Neural cell (in vitro differentiated cells): ENCODE data around the gene ZCCHC24. TPM values are rescaled to one million over a fixed set of nuclear protein-coding genes. Genes with fewer than 3 reads are reported as not detected.

Source experiments
- H2AFZ ChIP-seq: fragments of 200-600, 300-800 bp; sonication (generic), shearing (Covaris generic); 2 replicates; pipeline ENCODE4 v1.6.0; 2014; ENCODE audit warnings: low read depth, mild to moderate bottlenecking, antibody characterized with exemption, low read length, moderate library complexity
- H3F3A ChIP-seq: fragments of 200-600 bp; shearing (Covaris generic); 2 replicates; pipeline ENCODE4 v1.6.1; 2016; ENCODE audit warnings: mild to moderate bottlenecking, moderate library complexity, mixed read lengths, antibody characterized with exemption, low read length; ENCODE audit not compliant: insufficient read depth, poor library complexity, severe bottlenecking
- H3K27ac ChIP-seq: fragments of 200-600, 300-800 bp; sonication (generic), shearing (Covaris generic); 2 replicates; pipeline ENCODE4 v1.5.1; 2014; ENCODE audit warnings: mild to moderate bottlenecking, low read length, moderate library complexity
- H3K27me3 ChIP-seq: fragments of 300-800, 200-600 bp; sonication (generic), shearing (Covaris generic); 2 replicates; pipeline ENCODE4 v1.6.0; 2014; ENCODE audit warnings: mild to moderate bottlenecking, low read depth, low read length, moderate library complexity; ENCODE audit not compliant: insufficient read depth
- H3K36me3 ChIP-seq: fragments of 300-800, 200-600 bp; sonication (generic), shearing (Covaris generic); 2 replicates; pipeline ENCODE4 v1.5.1; 2014; ENCODE audit warnings: mild to moderate bottlenecking, antibody characterized with exemption, low read length, moderate library complexity; ENCODE audit not compliant: insufficient read depth
- H3K4me2 ChIP-seq: fragments of 300-800, 200-600 bp; sonication (generic), shearing (Covaris generic); 2 replicates; pipeline ENCODE4 v1.6.0; 2014; ENCODE audit warnings: mild to moderate bottlenecking, low read length
- H3K4me3 ChIP-seq: fragments of 300-800, 200-600 bp; sonication (generic), shearing (Covaris generic); 2 replicates; pipeline ENCODE4 v1.5.1; 2014; ENCODE audit warnings: mild to moderate bottlenecking, low read length, moderate library complexity
- H3K79me2 ChIP-seq: fragments of 200-600 bp; shearing (Covaris generic); replicated peaks from 2 replicates; pipeline ENCODE4 v1.6.0; 2014; ENCODE audit warnings: mild to moderate bottlenecking, low read length, moderate library complexity; ENCODE audit not compliant: insufficient read depth
- H3K9ac ChIP-seq: fragments of 300-800, 200-600 bp; sonication (generic), shearing (Covaris generic); 2 replicates; pipeline ENCODE4 v1.6.1; 2016; ENCODE audit warnings: mild to moderate bottlenecking, low read length, mixed read lengths
- H3K9me2 ChIP-seq: fragments of 200-600 bp; shearing (Covaris generic); 2 replicates; pipeline ENCODE4 v1.6.1; 2016; ENCODE audit warnings: mild to moderate bottlenecking, low read length, mixed read lengths; ENCODE audit not compliant: insufficient read depth
- H3K9me3 ChIP-seq: fragments of 200-600, 300-800 bp; sonication (generic), shearing (Covaris generic); 2 replicates; pipeline ENCODE4 v1.6.1; 2016; ENCODE audit warnings: mild to moderate bottlenecking, mixed run types, low read length, moderate library complexity, mixed read lengths
- H4K20me1 ChIP-seq: fragments of 200-600 bp; shearing (Covaris generic); 2 replicates; pipeline ENCODE4 v1.6.1; 2016; ENCODE audit warnings: mild to moderate bottlenecking, mixed run types; ENCODE audit not compliant: insufficient read depth
- EP300 ChIP-seq: fragments of 450-650 bp; conservative IDR thresholded peaks from 2 replicates; pipeline ENCODE4 v1.6.1; 2014; ENCODE audit warnings: antibody characterized with exemption, mild to moderate bottlenecking, moderate library complexity; ENCODE audit not compliant: poor library complexity, severe bottlenecking
- EZH2 ChIP-seq: fragments of 200-600, 300-800 bp; shearing (Covaris generic), sonication (generic); IDR thresholded peaks from 2 replicates; pipeline ENCODE4 v1.6.1; 2014; ENCODE audit warnings: antibody characterized with exemption, low read length, borderline replicate concordance, mild to moderate bottlenecking; ENCODE audit not compliant: insufficient read depth, poor library complexity, severe bottlenecking
- MXI1 ChIP-seq: fragments of 450-650 bp; conservative IDR thresholded peaks from 2 replicates; pipeline ENCODE4 v1.6.1; 2014; ENCODE audit warnings: antibody characterized with exemption, mild to moderate bottlenecking; ENCODE audit not compliant: poor library complexity, severe bottlenecking
- POLR2AphosphoS5 ChIP-seq: IDR thresholded peaks from 2 replicates; pipeline ENCODE4 v1.6.1; 2012
- RAD21 ChIP-seq: fragments of 450-650 bp; conservative IDR thresholded peaks from 2 replicates; pipeline ENCODE4 v1.6.1; 2014; ENCODE audit warnings: antibody characterized with exemption, mild to moderate bottlenecking, moderate library complexity
- SMC3 ChIP-seq: fragments of 450-650 bp; conservative IDR thresholded peaks from 2 replicates; pipeline ENCODE4 v1.6.1; 2014; ENCODE audit warnings: antibody characterized with exemption, mild to moderate bottlenecking, moderate library complexity; ENCODE audit not compliant: poor library complexity
- TAF1 ChIP-seq: IDR thresholded peaks from 2 replicates; pipeline ENCODE4 v1.6.1; 2012; ENCODE audit warnings: low read depth
- polyA plus RNA-seq: library from polyadenylated mRNA; depleted of rRNA; stranded (reverse); fragments of >200 nt; gene quantifications from 2 replicates; pipeline ENCODE4 v1.2.3, GENCODE V29; 2014
- TF ChIP-seq, protein P1 (sequence below): IDR thresholded peaks from 2 replicates; pipeline ENCODE4 v1.6.1; 2012; ENCODE audit warnings: borderline replicate concordance
- TF ChIP-seq, protein P2 (sequence below): fragments of 450-650 bp; IDR thresholded peaks from 2 replicates; pipeline ENCODE4 v1.5.1; 2014; ENCODE audit warnings: antibody characterized with exemption, mild to moderate bottlenecking, moderate library complexity; ENCODE audit not compliant: poor library complexity, severe bottlenecking

ZCCHC24 gene
- polyA plus RNA-seq, 1 donor from 2014 or later: not detected

DNA sequence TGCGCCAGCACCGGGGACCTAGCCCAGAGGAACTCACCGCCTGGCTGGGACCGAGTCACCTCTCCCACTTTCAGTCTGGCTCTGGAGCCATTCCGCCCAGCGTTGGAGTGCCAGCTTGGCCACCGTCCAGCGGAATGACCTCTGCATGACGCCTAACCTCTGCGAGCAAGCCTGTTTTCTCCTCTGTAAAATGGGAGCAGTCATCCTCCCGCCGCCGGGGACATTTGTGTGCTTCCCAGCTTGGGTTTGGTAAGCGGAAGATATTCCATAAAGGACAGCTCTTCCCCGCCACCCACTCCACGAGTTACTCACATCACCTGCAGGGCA, 1.3 kb upstream of the ZCCHC24 start:
- no peaks in the 10 kb centered on the region for H3F3A ChIP-seq
- no peaks in the 10 kb centered on the region for H3K9me3 ChIP-seq
- no peak overlapping the region for H3K4me2 ChIP-seq
- H3K4me3 ChIP-seq: peak overlapping the region; percentile 63
- H3K9ac ChIP-seq: no peak overlapping the region
- no peaks in the 10 kb centered on the region for H4K20me1 ChIP-seq
- H3K27me3 ChIP-seq: peaks cover 39% of the 10 kb centered on the region
- no peak overlapping the region for H2AFZ ChIP-seq
- H3K79me2 ChIP-seq: no peaks in the 10 kb centered on the region
- TF ChIP-seq MXI1 (no peak), EZH2 (no peak), TAF1 (no peak), SMC3 (no peak), POLR2AphosphoS5 (no peak)
- H3K9me2 ChIP-seq: no peaks in the 10 kb centered on the region
- H3K36me3 ChIP-seq: no peaks in the 10 kb centered on the region
- no peak overlapping the region for H3K27ac ChIP-seq

DNA sequence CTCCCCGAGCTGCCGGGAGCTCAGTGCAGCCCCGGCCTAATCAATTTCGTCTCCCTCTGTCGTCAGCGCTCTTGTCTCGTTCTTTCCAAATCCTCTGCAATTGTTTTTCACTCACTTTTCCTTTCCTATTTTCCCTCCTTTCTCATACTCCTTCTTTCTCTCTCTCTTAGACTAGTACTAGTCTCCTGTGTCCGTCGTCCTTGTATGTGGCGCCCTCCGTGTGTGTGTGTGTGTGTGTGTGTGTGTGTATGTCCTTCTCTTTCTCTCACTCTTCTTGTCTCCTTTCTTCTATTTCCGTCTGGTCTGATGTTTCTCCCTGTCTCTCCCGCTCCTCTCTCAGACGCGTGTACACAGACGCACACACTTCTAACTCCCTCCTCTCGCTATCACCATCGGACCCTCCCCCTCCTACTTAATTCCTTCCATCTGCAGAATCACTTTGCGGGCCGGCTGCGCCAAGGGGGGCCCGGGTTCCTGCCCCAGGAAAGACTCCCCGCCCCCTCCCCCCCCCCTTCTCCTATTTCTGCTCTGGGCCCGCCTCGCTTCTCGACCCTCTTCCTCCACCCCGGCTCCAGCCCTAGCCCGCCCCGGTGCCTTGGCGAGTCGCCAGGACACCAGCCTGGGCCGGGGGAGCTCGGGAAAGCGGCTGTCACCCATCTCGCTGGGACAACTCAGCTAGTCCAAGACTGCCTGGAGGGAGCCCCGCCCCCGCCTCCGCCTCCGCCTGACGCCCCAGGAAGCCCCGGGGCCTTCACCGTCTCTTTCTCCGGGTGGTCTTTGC, 743 bp upstream of the ZCCHC24 start:
- Histone ChIP-seq H3K27me3 (peaks cover 39% of the 10 kb centered on the region), H3F3A (no peaks in the 10 kb centered on the region), H3K79me2 (no peaks in the 10 kb centered on the region), H3K4me3 (peak overlapping the region; percentile 63), H3K27ac (no peak overlapping the region), H3K9ac (no peak overlapping the region), H3K36me3 (no peaks in the 10 kb centered on the region), H3K9me3 (no peaks in the 10 kb centered on the region), H3K4me2 (peak overlapping the region; percentile 30), H2AFZ (no peak overlapping the region), H4K20me1 (no peaks in the 10 kb centered on the region), H3K9me2 (no peaks in the 10 kb centered on the region)
- TF ChIP-seq EP300 (no peak), TAF1 (no peak), SMC3 (no peak), MXI1 (no peak), RAD21 (no peak), EZH2 (no peak), POLR2AphosphoS5 (no peak)
- TF ChIP-seq, protein P1, sequence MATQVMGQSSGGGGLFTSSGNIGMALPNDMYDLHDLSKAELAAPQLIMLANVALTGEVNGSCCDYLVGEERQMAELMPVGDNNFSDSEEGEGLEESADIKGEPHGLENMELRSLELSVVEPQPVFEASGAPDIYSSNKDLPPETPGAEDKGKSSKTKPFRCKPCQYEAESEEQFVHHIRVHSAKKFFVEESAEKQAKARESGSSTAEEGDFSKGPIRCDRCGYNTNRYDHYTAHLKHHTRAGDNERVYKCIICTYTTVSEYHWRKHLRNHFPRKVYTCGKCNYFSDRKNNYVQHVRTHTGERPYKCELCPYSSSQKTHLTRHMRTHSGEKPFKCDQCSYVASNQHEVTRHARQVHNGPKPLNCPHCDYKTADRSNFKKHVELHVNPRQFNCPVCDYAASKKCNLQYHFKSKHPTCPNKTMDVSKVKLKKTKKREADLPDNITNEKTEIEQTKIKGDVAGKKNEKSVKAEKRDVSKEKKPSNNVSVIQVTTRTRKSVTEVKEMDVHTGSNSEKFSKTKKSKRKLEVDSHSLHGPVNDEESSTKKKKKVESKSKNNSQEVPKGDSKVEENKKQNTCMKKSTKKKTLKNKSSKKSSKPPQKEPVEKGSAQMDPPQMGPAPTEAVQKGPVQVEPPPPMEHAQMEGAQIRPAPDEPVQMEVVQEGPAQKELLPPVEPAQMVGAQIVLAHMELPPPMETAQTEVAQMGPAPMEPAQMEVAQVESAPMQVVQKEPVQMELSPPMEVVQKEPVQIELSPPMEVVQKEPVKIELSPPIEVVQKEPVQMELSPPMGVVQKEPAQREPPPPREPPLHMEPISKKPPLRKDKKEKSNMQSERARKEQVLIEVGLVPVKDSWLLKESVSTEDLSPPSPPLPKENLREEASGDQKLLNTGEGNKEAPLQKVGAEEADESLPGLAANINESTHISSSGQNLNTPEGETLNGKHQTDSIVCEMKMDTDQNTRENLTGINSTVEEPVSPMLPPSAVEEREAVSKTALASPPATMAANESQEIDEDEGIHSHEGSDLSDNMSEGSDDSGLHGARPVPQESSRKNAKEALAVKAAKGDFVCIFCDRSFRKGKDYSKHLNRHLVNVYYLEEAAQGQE: no peak
- TF ChIP-seq, protein P2, sequence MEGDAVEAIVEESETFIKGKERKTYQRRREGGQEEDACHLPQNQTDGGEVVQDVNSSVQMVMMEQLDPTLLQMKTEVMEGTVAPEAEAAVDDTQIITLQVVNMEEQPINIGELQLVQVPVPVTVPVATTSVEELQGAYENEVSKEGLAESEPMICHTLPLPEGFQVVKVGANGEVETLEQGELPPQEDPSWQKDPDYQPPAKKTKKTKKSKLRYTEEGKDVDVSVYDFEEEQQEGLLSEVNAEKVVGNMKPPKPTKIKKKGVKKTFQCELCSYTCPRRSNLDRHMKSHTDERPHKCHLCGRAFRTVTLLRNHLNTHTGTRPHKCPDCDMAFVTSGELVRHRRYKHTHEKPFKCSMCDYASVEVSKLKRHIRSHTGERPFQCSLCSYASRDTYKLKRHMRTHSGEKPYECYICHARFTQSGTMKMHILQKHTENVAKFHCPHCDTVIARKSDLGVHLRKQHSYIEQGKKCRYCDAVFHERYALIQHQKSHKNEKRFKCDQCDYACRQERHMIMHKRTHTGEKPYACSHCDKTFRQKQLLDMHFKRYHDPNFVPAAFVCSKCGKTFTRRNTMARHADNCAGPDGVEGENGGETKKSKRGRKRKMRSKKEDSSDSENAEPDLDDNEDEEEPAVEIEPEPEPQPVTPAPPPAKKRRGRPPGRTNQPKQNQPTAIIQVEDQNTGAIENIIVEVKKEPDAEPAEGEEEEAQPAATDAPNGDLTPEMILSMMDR: no peak
